GM23248 (cell line): ENCODE results near the gene CFAP299. TPM values are rescaled to one million over a fixed set of nuclear protein-coding genes. Genes with fewer than 3 reads are reported as not detected.
"Not testable (repeated sequence)": the region's sequence is repeated elsewhere in the genome, so short reads cannot be mapped to it uniquely, and the experiment has no call there.

Source experiments
- DNase-seq: peaks from one replicate; pipeline ENCODE4 v3.0.0-alpha.2; 2015
- H2AFZ ChIP-seq: fragments of 200-600 bp; sonication (generic); 2 replicates; pipeline ENCODE4 v1.6.1; 2016; ENCODE audit warnings: antibody characterized with exemption
- H3F3A ChIP-seq: fragments of 200-600 bp; sonication (generic); 2 replicates; pipeline ENCODE4 v1.6.1; 2016; ENCODE audit warnings: mild to moderate bottlenecking, antibody characterized with exemption, mixed run types; ENCODE audit not compliant: insufficient read depth
- H3K27ac ChIP-seq: fragments of 200-600 bp; sonication (generic); 2 replicates; pipeline ENCODE4 v1.5.1; 2016; ENCODE audit warnings: mild to moderate bottlenecking
- H3K27me3 ChIP-seq: fragments of 200-600 bp; sonication (generic); replicated peaks from 2 replicates; pipeline ENCODE4 v1.6.1; 2016; ENCODE audit warnings: mild to moderate bottlenecking; ENCODE audit not compliant: insufficient read depth
- H3K36me3 ChIP-seq: fragments of 200-600 bp; sonication (generic); 2 replicates; pipeline ENCODE4 v1.6.1; 2016; ENCODE audit warnings: low read depth, mild to moderate bottlenecking
- H3K4me1 ChIP-seq: fragments of 200-600 bp; sonication (generic); 2 replicates; pipeline ENCODE4 v1.6.1; 2016; ENCODE audit warnings: mild to moderate bottlenecking; ENCODE audit not compliant: insufficient read depth
- H3K4me2 ChIP-seq: fragments of 200-600 bp; sonication (generic); one replicate; pipeline ENCODE4 v1.6.1; 2016; ENCODE audit warnings: mild to moderate bottlenecking; ENCODE audit not compliant: unreplicated experiment
- H3K4me3 ChIP-seq: fragments of 200-600 bp; sonication (generic); 2 replicates; pipeline ENCODE4 v1.5.1; 2016; ENCODE audit warnings: mild to moderate bottlenecking
- H3K79me2 ChIP-seq: fragments of 200-600 bp; sonication (generic); 2 replicates; pipeline ENCODE4 v1.6.1; 2016; ENCODE audit warnings: mild to moderate bottlenecking; ENCODE audit not compliant: insufficient read depth
- H3K9ac ChIP-seq: fragments of 200-600 bp; sonication (generic); 2 replicates; pipeline ENCODE4 v1.6.1; 2016; ENCODE audit warnings: mild to moderate bottlenecking
- H3K9me2 ChIP-seq: fragments of 200-600 bp; sonication (generic); 2 replicates; pipeline ENCODE4 v1.6.1; 2016; ENCODE audit warnings: mixed run types, mild to moderate bottlenecking, moderate library complexity; ENCODE audit not compliant: insufficient read depth
- H3K9me3 ChIP-seq: fragments of 200-600 bp; sonication (generic); one replicate; pipeline ENCODE4 v1.6.1; 2017; ENCODE audit warnings: low read depth
- H4K20me1 ChIP-seq: fragments of 200-600 bp; sonication (generic); 2 replicates; pipeline ENCODE4 v1.6.0; 2016; ENCODE audit not compliant: insufficient read depth
- EZH2 ChIP-seq: fragments of 200-600 bp; sonication (generic); IDR thresholded peaks from 2 replicates; pipeline ENCODE4 v1.6.1; 2018; ENCODE audit warnings: antibody characterized with exemption, mild to moderate bottlenecking; ENCODE audit not compliant: insufficient read depth, poor library complexity, severe bottlenecking
- EZH2phosphoT487 ChIP-seq: fragments of 200-600 bp; sonication (generic); IDR thresholded peaks from 2 replicates; pipeline ENCODE4 v1.6.1; 2018; ENCODE audit warnings: antibody characterized with exemption, moderate library complexity, mild to moderate bottlenecking, low read depth; ENCODE audit not compliant: insufficient read depth
- WGBS, 2 experiments: methylation state at CpG; one replicate each; pipeline ENCODE4 v1.1.6; 2015 to 2017; ENCODE audit warnings: low lambda C conversion rate in 2 of 2, low coverage in 1 of 2; ENCODE audit errors: missing lambda C conversion rate in 2 of 2; 5-methylcytosine and 5-hydroxymethylcytosine counted together
- in situ Hi-C: fragments of 300-500 bp; cut with MboI; formaldehyde crosslinking; loops from 2 replicates; pipeline ENCODE4 v1.15.0; 2020
- polyA plus RNA-seq: library from polyadenylated mRNA; unstranded; fragments of >200 nt; fragmentation: Nextera tagmentation; extraction: Ambion mirVana; gene quantifications from 2 replicates; pipeline ENCODE4 v1.2.1, GENCODE V29; 2016
- total RNA-seq: library from RNA; depleted of rRNA; stranded (reverse); fragments of >200 nt; shearing (Covaris generic); gene quantifications from 2 replicates; pipeline ENCODE4 v1.2.3, GENCODE V29; 2014

The CFAP299 gene
- total and polyA plus RNA-seq, 2 experiments from 2014 or later = 1.0 to 1.1 TPM

DNA sequence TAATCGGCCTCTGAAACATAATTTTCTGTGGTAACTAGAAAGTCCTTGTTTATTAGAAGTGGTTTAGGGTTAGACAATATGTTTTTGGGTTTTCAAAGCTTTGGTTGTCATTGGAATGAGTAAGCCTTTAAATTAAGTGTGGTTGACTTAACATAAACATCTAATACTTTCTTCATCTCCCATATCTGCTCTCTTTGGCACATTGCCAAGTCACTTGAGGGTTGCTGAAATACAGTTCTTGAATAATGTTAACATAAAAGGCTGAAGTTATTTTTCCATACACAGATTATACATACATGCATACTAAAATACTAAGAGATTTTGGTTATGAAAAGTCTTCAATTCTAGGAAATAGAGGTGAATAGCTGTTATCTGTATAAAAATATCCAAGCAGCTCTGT is 453.3 kb downstream of the CFAP299 start:
- H2AFZ ChIP-seq = no peak overlapping the region
- DNase-seq = peak; percentile 12
- no peak overlapping the region for H3K4me2 ChIP-seq
- no peaks in the 10 kb centered on the region for H3K9me3 ChIP-seq
- H3K36me3 ChIP-seq = no peaks in the 10 kb centered on the region
- no peaks in the 10 kb centered on the region for H3K79me2 ChIP-seq
- no peaks in the 10 kb centered on the region for H3K27me3 ChIP-seq
- H3K4me1 ChIP-seq = no peaks in the 10 kb centered on the region
- H4K20me1 ChIP-seq = no peaks in the 10 kb centered on the region
- H3F3A ChIP-seq = no peaks in the 10 kb centered on the region
- in situ Hi-C loops = no loop called here
- no peak overlapping the region for H3K27ac ChIP-seq
- WGBS, 2 experiments = 72 to 93% methylated on average over 1 of the region's 1 CpG
- no peaks in the 10 kb centered on the region for H3K9me2 ChIP-seq
- H3K4me3 ChIP-seq = no peak overlapping the region
- no peak overlapping the region for H3K9ac ChIP-seq
- TF ChIP-seq EZH2 = no peak
- no peak for TF ChIP-seq EZH2phosphoT487

- no peak overlapping the region for H3K9ac ChIP-seq
- in situ Hi-C loops = no loop called here
- H2AFZ ChIP-seq = no peak overlapping the region
- H3K79me2 ChIP-seq = no peaks in the 10 kb centered on the region
- no peaks in the 10 kb centered on the region for H3F3A ChIP-seq
- no peaks in the 10 kb centered on the region for H3K4me1 ChIP-seq
- no peaks in the 10 kb centered on the region for H3K9me3 ChIP-seq
- no peaks in the 10 kb centered on the region for H3K36me3 ChIP-seq
- no peaks in the 10 kb centered on the region for H3K9me2 ChIP-seq
- no peak for TF ChIP-seq EZH2phosphoT487
- TF ChIP-seq EZH2 = no peak
- H3K4me2 ChIP-seq = no peak overlapping the region
- H4K20me1 ChIP-seq = no peaks in the 10 kb centered on the region
- no peak overlapping the region for H3K4me3 ChIP-seq
- H3K27me3 ChIP-seq = no peaks in the 10 kb centered on the region
- no peak for DNase-seq
- WGBS, 2 experiments = 78 to 81% methylated on average over 3 of the region's 3 CpGs
- no peak overlapping the region for H3K27ac ChIP-seq
Measured at GRCh38 chr4:80790152-80790551, 454.6 kb downstream of the CFAP299 start.

DNA sequence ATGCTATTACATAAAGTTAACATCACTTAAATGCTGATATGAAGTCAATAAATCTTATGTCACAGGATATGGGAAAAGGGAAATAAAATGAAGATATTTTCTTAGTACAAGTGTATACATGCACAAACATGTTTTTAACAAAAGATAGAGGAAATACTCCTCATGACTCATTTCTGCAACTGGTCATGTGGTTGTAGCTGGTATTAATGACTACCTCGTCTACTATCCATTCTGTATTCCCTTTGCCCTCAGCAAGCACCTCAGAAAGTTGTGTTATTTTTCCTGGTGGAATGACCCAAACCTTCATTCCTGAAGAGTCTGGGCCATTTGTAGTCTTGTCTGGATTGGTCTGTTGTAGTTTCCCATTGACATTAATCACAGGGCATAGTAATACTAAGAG is 458.1 kb downstream of the CFAP299 start:
- 44 to 52% methylated on average over 1 of the region's 1 CpG for WGBS, 2 experiments
- H2AFZ ChIP-seq, H3K9me3 ChIP-seq, H3K4me2 ChIP-seq, H3K36me3 ChIP-seq, H3K4me3 ChIP-seq, H3K27me3 ChIP-seq, H3K79me2 ChIP-seq, H3K9me2 ChIP-seq, H3F3A ChIP-seq, H3K27ac ChIP-seq, H3K9ac ChIP-seq, H3K4me1 ChIP-seq, in situ Hi-C loops, H4K20me1 ChIP-seq: not testable (repeated sequence)
- peak; percentile 6 for DNase-seq

GRCh38 chr4:80798082-80798481 is 462.6 kb downstream of the CFAP299 start:
- H2AFZ ChIP-seq = no peak overlapping the region
- no peak overlapping the region for H3K4me3 ChIP-seq
- no peaks in the 10 kb centered on the region for H3F3A ChIP-seq
- H3K9me3 ChIP-seq = no peaks in the 10 kb centered on the region
- TF ChIP-seq EZH2 (no peak), EZH2phosphoT487 (no peak)
- in situ Hi-C loops = no loop called here
- H4K20me1 ChIP-seq = no peaks in the 10 kb centered on the region
- H3K36me3 ChIP-seq = no peaks in the 10 kb centered on the region
- DNase-seq = no peak
- H3K79me2 ChIP-seq = no peaks in the 10 kb centered on the region
- no peak overlapping the region for H3K27ac ChIP-seq
- no peaks in the 10 kb centered on the region for H3K9me2 ChIP-seq
- no peaks in the 10 kb centered on the region for H3K4me1 ChIP-seq
- H3K4me2 ChIP-seq = no peak overlapping the region
- 27 to 52% methylated on average over 1 of the region's 1 CpG for WGBS, 2 experiments
- no peak overlapping the region for H3K9ac ChIP-seq
- no peaks in the 10 kb centered on the region for H3K27me3 ChIP-seq

DNA sequence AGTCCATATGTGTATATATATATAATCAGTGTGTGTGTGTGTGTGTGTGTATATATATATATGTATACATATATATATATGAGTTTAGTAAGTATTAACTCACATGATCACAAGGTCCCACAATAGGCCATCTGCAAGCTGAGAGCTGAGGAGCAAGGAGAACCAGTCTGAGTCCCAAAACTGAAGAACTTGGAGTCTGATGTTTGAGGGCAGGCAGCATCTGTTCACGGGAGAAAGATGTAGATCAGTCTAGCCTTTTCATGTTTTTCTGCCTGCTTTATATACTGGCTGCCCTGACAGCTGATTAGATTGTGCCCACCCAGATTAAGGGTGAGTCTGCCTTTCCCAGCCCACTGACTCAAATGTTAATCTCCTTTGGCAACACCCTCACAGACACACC is 465.2 kb downstream of the CFAP299 start:
- H3K9me2 ChIP-seq, H3K9ac ChIP-seq, H3K36me3 ChIP-seq, H2AFZ ChIP-seq, H3K27me3 ChIP-seq, H3K9me3 ChIP-seq, H3F3A ChIP-seq, H3K79me2 ChIP-seq, H3K4me2 ChIP-seq, DNase-seq, H4K20me1 ChIP-seq, H3K4me3 ChIP-seq, H3K4me1 ChIP-seq, in situ Hi-C loops, H3K27ac ChIP-seq: not testable (repeated sequence)
- whole genome bisulfite sequencing, 2 experiments = 89 to 91% methylated on average over 1 of the region's 1 CpG
